ENCODE data around the gene KIAA1217. TPM values are rescaled to one million over a fixed set of nuclear protein-coding genes. Genes with fewer than 3 reads are reported as not detected.

Gene KIAA1217
- total RNA-seq, 1 experiment from 2014 or later: 18.6 TPM

GRCh38 chr10:24574161-24574560 lies 365.2 kb downstream of the KIAA1217 start:
- Histone ChIP-seq H2BK12ac (ENCODE audit: insufficient read length, low read depth, low read length) (no peak overlapping the region), H2BK5ac (ENCODE audit: insufficient read length, low read length) (no peak overlapping the region), H3K79me2 (ENCODE audit: insufficient read depth, low read length) (no peaks in the 10 kb centered on the region), H2BK20ac (ENCODE audit: low read depth, low read length, poor library complexity, severe bottlenecking) (no peak overlapping the region), H3K9ac (ENCODE audit: extremely low read depth, insufficient read length, low read length) (no peak overlapping the region), H2BK15ac (ENCODE audit: low read depth, low read length) (no peak overlapping the region), H3K23ac (ENCODE audit: insufficient read length, low read depth, low read length) (no peak overlapping the region), H3T11ph (ENCODE audit: low read length) (no peak overlapping the region), H3K4me1 (ENCODE audit: insufficient read depth, low read length) (no peaks in the 10 kb centered on the region), H4K8ac (replicated peaks; ENCODE audit: insufficient read length, low read depth, low read length) (no peak overlapping the region), H2BK120ac (ENCODE audit: low read depth, low read length, poor library complexity, severe bottlenecking) (no peak overlapping the region), H3K23me2 (ENCODE audit: insufficient read length, low read depth, low read length, poor library complexity, severe bottlenecking) (no peaks in the 10 kb centered on the region), H3K79me1 (ENCODE audit: insufficient read depth, low read depth, low read length, poor library complexity, severe bottlenecking) (no peaks in the 10 kb centered on the region), H3K27me3 (ENCODE audit: insufficient read depth, low read length) (no peaks in the 10 kb centered on the region), H3K4ac (ENCODE audit: low read depth, low read length) (no peak overlapping the region), H3K27ac (ENCODE audit: insufficient read length, low read depth, low read length) (no peak overlapping the region), H2AK5ac (ENCODE audit: insufficient read length, low read length) (no peak overlapping the region), H3K56ac (ENCODE audit: insufficient read length, low read depth, low read length) (no peak overlapping the region), H4K91ac (ENCODE audit: insufficient read length, low read depth, low read length) (no peak overlapping the region), H3K14ac (ENCODE audit: insufficient read depth, low read length) (no peak overlapping the region), H4K20me1 (ENCODE audit: control insufficient read depth, insufficient read depth, insufficient read length) (no peaks in the 10 kb centered on the region), H3K18ac (ENCODE audit: insufficient read length, low read depth, low read length) (no peak overlapping the region), H3K4me2 (ENCODE audit: insufficient read depth, insufficient read length, low read length) (no peak overlapping the region), H3K9me3 (ENCODE audit: control insufficient read depth, low read depth, low read length) (no peaks in the 10 kb centered on the region), H2AFZ (ENCODE audit: low read length) (no peak overlapping the region), H4K5ac (ENCODE audit: insufficient read length, low read depth, low read length) (no peak overlapping the region)
- H3K27ac Mint-ChIP-seq: no peak overlapping the region
- no peak for DNase-seq
- WGBS (ENCODE audit: extremely low coverage, insufficient read length, low lambda C conversion rate): no CpG with 5 or more reads among the region's 9 CpGs
- H3K4me1 Mint-ChIP-seq: peaks cover 10 to 18% of the 10 kb centered on the region in 2 experiments; a peak in 3 of 4 replicates
- H3K27me3 Mint-ChIP-seq (ENCODE audit: low read depth): peaks cover 5% of the 10 kb centered on the region
- H3K36me3 Mint-ChIP-seq (ENCODE audit: insufficient read depth in 1 of 3, low read depth in 3 of 3): peaks cover 0 to 5% (median 0%) of the 10 kb centered on the region in 3 experiments; a peak in 2 of 7 replicates
- H3K4me3 Mint-ChIP-seq: no peak overlapping the region
- no peak for TF ChIP-seq CTCF (conservative IDR thresholded peaks at IDR 0.05)
- peaks cover 0 to 3% of the 10 kb centered on the region in 2 experiments; a peak in 1 of 5 replicates for H3K9me3 Mint-ChIP-seq

All from H9 (cell line).